ENCODE results near the gene SCNN1A.
A peak's percentile ranks its signal among the peaks of the same experiment; 100 is the strongest.

The SCNN1A gene

DNA sequence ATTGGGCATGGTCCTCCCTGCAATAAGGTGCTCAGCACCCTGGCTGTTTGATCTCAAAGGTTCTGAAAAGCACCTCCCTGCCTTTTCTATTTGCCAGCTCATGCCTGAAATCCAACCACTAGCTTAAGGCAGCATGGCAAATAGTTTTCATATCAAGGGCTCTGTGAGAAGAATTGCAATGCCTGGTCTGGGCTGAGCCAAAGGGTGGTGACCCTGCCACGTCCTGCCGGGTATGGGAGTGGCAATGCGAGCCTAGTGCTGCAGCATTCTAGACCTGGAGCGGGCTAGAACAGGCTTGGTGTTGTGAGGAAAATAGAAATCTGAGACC lies 2.3 kb upstream of the SCNN1A start:
- TF ChIP-seq, protein P1, sequence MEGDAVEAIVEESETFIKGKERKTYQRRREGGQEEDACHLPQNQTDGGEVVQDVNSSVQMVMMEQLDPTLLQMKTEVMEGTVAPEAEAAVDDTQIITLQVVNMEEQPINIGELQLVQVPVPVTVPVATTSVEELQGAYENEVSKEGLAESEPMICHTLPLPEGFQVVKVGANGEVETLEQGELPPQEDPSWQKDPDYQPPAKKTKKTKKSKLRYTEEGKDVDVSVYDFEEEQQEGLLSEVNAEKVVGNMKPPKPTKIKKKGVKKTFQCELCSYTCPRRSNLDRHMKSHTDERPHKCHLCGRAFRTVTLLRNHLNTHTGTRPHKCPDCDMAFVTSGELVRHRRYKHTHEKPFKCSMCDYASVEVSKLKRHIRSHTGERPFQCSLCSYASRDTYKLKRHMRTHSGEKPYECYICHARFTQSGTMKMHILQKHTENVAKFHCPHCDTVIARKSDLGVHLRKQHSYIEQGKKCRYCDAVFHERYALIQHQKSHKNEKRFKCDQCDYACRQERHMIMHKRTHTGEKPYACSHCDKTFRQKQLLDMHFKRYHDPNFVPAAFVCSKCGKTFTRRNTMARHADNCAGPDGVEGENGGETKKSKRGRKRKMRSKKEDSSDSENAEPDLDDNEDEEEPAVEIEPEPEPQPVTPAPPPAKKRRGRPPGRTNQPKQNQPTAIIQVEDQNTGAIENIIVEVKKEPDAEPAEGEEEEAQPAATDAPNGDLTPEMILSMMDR (IDR thresholded peaks at IDR 0.05; ENCODE audit: low read depth, low read length, missing control alignments), result no peak
- no peak overlapping the region for H3K4me3 ChIP-seq (ENCODE audit: low read depth, low read length)
- DNase-seq, result no peak
- in situ Hi-C loops (cut with HindIII; ENCODE audit: low pct_ligation_motif_present, low sequenced_read_pairs), result no loop called here
- no peak overlapping the region for H3K27ac ChIP-seq
- no peaks in the 10 kb centered on the region for H3K36me3 ChIP-seq (replicated peaks)
- H3K27me3 ChIP-seq (replicated peaks), result no peaks in the 10 kb centered on the region

DNA sequence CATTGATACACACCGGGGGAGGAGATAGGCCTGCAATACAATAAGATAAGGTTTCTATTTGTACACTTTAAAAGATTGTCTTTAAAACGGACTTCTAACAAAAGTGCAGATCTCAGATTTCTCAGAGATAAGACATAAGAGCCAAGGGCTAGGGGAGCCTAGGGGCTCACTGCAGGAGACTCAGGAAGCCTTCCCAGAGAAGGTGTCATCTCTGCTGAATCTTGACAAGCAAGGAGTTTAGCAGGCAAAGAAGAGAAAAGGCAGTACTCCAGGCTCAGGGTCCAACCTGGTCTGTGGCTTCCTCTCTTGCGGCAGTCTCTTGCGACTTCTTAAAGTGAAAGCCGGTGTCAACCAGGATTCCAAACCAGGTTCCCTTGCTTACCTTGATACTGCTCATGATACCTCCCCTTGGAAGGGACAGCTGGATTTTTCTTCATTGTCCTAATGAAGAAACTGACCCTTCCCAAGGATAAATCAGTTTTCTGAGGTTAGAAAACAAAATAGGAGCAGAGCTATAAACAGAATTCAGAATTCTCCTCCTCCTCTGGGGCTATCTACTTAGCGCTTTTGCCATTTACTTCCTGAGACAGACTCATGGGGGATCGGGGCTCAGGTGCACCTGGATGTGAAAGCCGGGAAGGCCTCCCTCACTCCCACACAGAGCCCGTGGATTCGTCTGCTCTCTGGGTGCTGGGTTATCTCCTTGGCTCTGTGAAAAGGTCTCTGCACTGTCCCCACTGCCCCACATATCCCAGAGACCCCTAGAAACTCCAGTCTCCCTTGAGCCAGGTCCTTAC lies 1.7 kb upstream of the SCNN1A start:
- in situ Hi-C loops (cut with HindIII; ENCODE audit: low pct_ligation_motif_present, low sequenced_read_pairs), result no loop called here
- no peak for DNase-seq
- TF ChIP-seq, protein P1 (IDR thresholded peaks at IDR 0.05; ENCODE audit: low read depth, low read length, missing control alignments), result no peak
- Histone ChIP-seq H3K4me3 (ENCODE audit: low read depth, low read length) (no peak overlapping the region), H3K27ac (no peak overlapping the region), H3K36me3 (replicated peaks) (no peaks in the 10 kb centered on the region), H3K27me3 (replicated peaks) (no peaks in the 10 kb centered on the region)

DNA sequence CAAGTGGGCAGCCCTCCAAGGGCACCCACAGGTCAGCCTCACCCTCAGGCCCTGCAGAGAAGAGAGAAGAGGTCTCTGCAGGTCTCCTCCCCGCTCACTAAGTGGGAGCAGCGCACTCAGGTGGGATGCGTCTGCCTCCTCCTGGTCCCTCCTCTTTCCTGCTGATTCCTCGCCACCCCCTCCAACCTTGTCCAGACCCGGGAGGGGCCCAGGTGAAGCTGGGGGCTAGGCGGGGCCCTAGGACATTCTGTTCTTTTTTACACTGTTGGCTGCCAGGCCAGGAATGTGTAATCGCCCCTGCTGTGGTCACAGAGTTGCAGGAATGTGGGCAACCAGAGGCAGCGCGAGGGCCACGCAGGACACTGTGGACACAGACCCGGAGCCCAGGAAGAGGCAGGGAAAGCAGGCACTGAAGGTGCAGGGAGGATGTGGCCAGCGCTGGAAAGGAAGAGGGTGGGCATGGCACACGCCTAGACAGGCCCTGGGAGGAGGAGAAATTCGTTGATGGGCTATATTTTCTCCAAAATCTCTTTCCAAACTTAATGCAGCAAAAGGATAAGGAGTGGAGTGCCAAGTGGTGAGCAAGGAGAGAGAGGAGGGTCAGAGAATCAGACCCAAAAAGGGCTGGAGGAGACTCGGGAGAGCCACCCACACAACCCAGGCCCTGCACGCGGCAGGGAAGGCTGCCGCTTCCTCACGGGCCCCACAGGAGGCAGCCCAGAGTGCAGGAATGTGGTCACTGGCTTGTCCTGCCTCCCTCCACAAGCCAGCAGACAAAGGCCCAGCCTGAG lies 911 bp upstream of the SCNN1A start:
- TF ChIP-seq, protein P1 (IDR thresholded peaks at IDR 0.05; ENCODE audit: low read depth, low read length, missing control alignments), result peak; percentile 74
- Histone ChIP-seq H3K27me3 (replicated peaks) (no peaks in the 10 kb centered on the region), H3K4me3 (ENCODE audit: low read depth, low read length) (no peak overlapping the region), H3K27ac (no peak overlapping the region), H3K36me3 (replicated peaks) (no peaks in the 10 kb centered on the region)
- peak; percentile 62 for DNase-seq
- in situ Hi-C loops (cut with HindIII; ENCODE audit: low pct_ligation_motif_present, low sequenced_read_pairs), result no loop called here

DNA sequence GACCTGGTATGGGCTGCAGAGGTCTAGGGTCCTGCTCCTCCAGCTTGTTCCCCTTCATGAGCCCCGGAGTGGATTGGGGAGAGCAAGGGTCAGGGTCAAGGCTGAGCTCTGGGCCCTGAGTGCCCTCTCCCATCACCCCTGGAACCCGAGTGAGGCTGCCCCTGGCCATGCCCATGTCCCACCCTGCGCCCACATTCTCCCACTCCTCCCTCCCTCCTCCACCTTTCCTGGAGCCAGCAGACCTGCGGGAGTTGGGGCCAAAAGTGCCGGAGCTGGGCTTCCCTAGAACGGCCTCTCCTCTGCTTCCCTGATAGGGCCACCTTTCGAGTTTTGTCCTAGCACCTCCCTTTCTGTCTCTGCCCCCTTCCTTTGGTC lies 590 bp downstream of the SCNN1A start:
- H3K36me3 ChIP-seq (replicated peaks), result no peaks in the 10 kb centered on the region
- no peak overlapping the region for H3K27ac ChIP-seq
- in situ Hi-C loops (cut with HindIII; ENCODE audit: low pct_ligation_motif_present, low sequenced_read_pairs), result no loop called here
- no peak overlapping the region for H3K4me3 ChIP-seq (ENCODE audit: low read depth, low read length)
- TF ChIP-seq, protein P1 (IDR thresholded peaks at IDR 0.05; ENCODE audit: low read depth, low read length, missing control alignments), result no peak
- no peaks in the 10 kb centered on the region for H3K27me3 ChIP-seq (replicated peaks)
- no peak for DNase-seq

DNA sequence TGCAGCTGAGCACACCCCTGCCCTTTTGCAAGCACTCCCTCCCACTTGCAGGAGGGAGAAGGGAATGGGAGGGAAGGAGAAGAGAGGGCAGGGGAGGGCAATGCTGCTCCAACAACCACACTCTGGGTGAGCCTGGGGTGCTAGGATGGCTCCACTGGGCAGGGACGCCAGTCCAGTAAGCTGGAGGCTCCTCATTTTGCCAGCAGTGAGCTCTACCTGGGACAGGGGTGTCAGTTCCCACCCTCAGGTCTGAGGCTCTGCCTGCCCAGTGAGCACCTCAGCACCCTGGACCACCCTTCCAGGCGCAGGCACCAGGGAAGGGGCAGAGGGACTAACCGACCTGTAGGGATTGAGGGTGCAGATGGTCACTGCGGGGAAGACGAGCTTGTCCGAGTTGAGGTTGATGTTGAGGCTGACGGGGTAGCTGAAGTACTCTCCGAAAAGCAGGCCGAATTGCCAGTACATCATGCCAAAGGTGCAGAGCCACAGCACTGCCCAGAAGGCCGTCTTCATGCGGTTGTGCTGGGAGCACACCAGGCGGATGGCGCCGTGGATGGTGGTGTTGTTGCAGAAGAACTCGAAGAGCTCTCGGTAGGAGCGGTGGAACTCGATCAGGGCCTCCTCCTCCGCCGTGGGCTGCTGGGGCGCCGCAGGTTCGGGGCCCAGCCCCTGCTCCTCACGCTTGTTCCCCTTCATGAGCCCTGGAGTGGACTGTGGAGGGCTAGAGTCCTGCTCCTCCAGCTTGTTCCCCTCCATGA lies 1.2 kb downstream of the SCNN1A start:
- H3K36me3 ChIP-seq (replicated peaks), result no peaks in the 10 kb centered on the region
- TF ChIP-seq, protein P1 (IDR thresholded peaks at IDR 0.05; ENCODE audit: low read depth, low read length, missing control alignments), result no peak
- no peaks in the 10 kb centered on the region for H3K27me3 ChIP-seq (replicated peaks)
- H3K4me3 ChIP-seq (ENCODE audit: low read depth, low read length), result no peak overlapping the region
- no peak for DNase-seq
- H3K27ac ChIP-seq, result no peak overlapping the region
- in situ Hi-C loops (cut with HindIII; ENCODE audit: low pct_ligation_motif_present, low sequenced_read_pairs), result no loop called here

All from brain microvascular endothelial cell (primary cell).